PC-3 (cell line): ENCODE measurements around the gene STRAP. TPM values are rescaled to one million over a fixed set of nuclear protein-coding genes. Genes with fewer than 3 reads are reported as not detected.
"Not testable (repeated sequence)": the region's sequence is repeated elsewhere in the genome, so short reads cannot be mapped to it uniquely, and the experiment has no call there.

Experiments used
- ATAC-seq: fragments of 200-7000 bp; cut with Tn5 transposase; 2 replicates; pipeline ENCODE4 v1.9.1; 2020; ENCODE audit warnings: mild to moderate bottlenecking, moderate library complexity
- BruUV-seq: library from RNA; stranded (reverse); fragments of 400-500 nt; replicated peaks from 2 replicates; lab custom pipeline; 2021; lab: Mats Ljungman, UMichigan
- CTCF ChIA-PET: fragments of 300-600 bp; sonication (Branson Sonifier 250); formaldehyde crosslinking; loops from one replicate; lab custom pipeline; 2022; ENCODE audit warnings: antibody characterized with exemption; lab: Charles Lee
- POLR2A ChIA-PET: fragments of 300-600 bp; sonication (Branson Sonifier 250); formaldehyde crosslinking; loops from one replicate; lab custom pipeline; 2022; ENCODE audit warnings: antibody characterized with exemption; ENCODE audit not compliant: unreplicated experiment; lab: Charles Lee
- DNase-seq: peaks from one replicate; pipeline ENCODE4 v3.0.0-alpha.2; 2015
- H2AFZ ChIP-seq: fragments of 300-600 bp; sonication (generic); 2 replicates; pipeline ENCODE4 v1.6.0; 2016; ENCODE audit warnings: antibody characterized with exemption, low read length
- H3F3A ChIP-seq: fragments of 300-600 bp; sonication (generic); one replicate; pipeline ENCODE4 v1.6.0; 2017; ENCODE audit warnings: antibody characterized with exemption, low read length, control low read depth, mild to moderate bottlenecking; ENCODE audit not compliant: unreplicated experiment
- H3K27ac ChIP-seq: fragments of 300-600 bp; sonication (generic); 2 replicates; pipeline ENCODE4 v1.5.1; 2016; ENCODE audit warnings: mild to moderate bottlenecking, low read length
- H3K27me3 ChIP-seq: fragments of 300-600 bp; sonication (generic); 2 replicates; pipeline ENCODE4 v1.6.1; 2016; ENCODE audit warnings: low read length, mixed read lengths
- H3K36me3 ChIP-seq: fragments of 300-600 bp; sonication (generic); 2 replicates; pipeline ENCODE4 v1.6.1; 2016; ENCODE audit warnings: low read depth, mixed run types, low read length, mixed read lengths
- H3K4me1 ChIP-seq: fragments of 300-600 bp; sonication (generic); 2 replicates; pipeline ENCODE4 v1.5.1; 2016; ENCODE audit warnings: low read length; ENCODE audit not compliant: insufficient read depth
- H3K4me2 ChIP-seq: fragments of 300-600 bp; sonication (generic); 2 replicates; pipeline ENCODE4 v1.6.0; 2016; ENCODE audit warnings: low read length
- H3K4me3 ChIP-seq: fragments of 300-600 bp; sonication (generic); 2 replicates; pipeline ENCODE4 v1.5.1; 2016; ENCODE audit warnings: mild to moderate bottlenecking, low read length, mixed read lengths
- H3K79me2 ChIP-seq: fragments of 300-600 bp; sonication (generic); 2 replicates; pipeline ENCODE4 v1.6.1; 2017; ENCODE audit warnings: low read length, mixed read lengths
- H3K9ac ChIP-seq: fragments of 300-600 bp; sonication (generic); 2 replicates; pipeline ENCODE4 v1.6.0; 2016; ENCODE audit warnings: mild to moderate bottlenecking, low read length
- H3K9me2 ChIP-seq: fragments of 300-600 bp; sonication (generic); replicated peaks from 2 replicates; pipeline ENCODE4 v1.6.1; 2016; ENCODE audit warnings: mixed run types, low read length, mixed read lengths
- H3K9me3 ChIP-seq: fragments of 300-600 bp; sonication (generic); 2 replicates; pipeline ENCODE4 v1.6.1; 2016; ENCODE audit warnings: low read length, mixed read lengths
- H4K20me1 ChIP-seq: fragments of 300-600 bp; sonication (generic); 2 replicates; pipeline ENCODE4 v1.6.1; 2016; ENCODE audit warnings: low read length, mixed read lengths
- EZH2 ChIP-seq: fragments of 300-600 bp; sonication (generic); IDR thresholded peaks from one replicate; pipeline ENCODE4 v1.6.1; 2017; ENCODE audit warnings: antibody characterized with exemption, mild to moderate bottlenecking, low read length; ENCODE audit not compliant: unreplicated experiment
- EZH2phosphoT487 ChIP-seq: fragments of 300-600 bp; sonication (generic); IDR thresholded peaks from 2 replicates; pipeline ENCODE4 v1.6.1; 2018; ENCODE audit warnings: mild to moderate bottlenecking, antibody characterized with exemption, low read length, borderline replicate concordance
- intact Hi-C: fragments of 100-400 bp; cut with micrococcal nuclease; formaldehyde crosslinking; loops from 2 replicates; pipeline ENCODE4 v1.9.0; 2023
- total RNA-seq: library from RNA; depleted of rRNA; stranded (reverse); fragments of >200 nt; gene quantifications from 2 replicates; pipeline ENCODE4 v1.2.3, GENCODE V29; 2014; rRNA removed
- TF ChIP-seq, protein P1 (sequence below): fragments of 300-600 bp; sonication (generic); conservative IDR thresholded peaks from 2 replicates; pipeline ENCODE4 v1.5.1; 2017; ENCODE audit warnings: antibody characterized with exemption, low read depth, mild to moderate bottlenecking, low read length

Gene STRAP
- total RNA-seq, 1 experiment from 2014 or later, result 80.4 TPM

DNA sequence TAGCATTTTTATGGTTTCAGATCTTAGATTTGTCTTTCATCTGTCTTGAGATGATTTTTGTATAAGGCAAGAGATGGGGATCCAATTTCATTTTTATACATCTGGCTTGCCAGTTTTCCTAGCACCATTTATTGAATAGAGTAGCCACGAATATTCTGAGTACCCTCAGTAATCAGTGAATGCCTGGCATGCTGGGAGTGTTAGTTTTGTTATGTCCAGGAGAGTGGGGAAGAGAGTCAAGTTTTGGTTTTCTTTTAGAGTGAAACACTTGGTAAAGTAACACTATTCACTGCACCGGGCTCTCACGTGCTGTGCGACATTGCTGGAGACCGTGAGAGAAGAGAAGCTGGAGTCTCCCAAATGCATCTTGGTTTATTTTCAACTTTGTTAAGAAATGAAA, 60.3 kb downstream of the STRAP start:
- ChIA-PET POLR2A (no interaction called here), CTCF (no interaction called here)
- ATAC-seq, result no peak; the same call in 1 of the 2 replicates
- H3K4me1 ChIP-seq, result no peaks in the 10 kb centered on the region
- no peaks in the 10 kb centered on the region for H3F3A ChIP-seq
- no peak overlapping the region for H3K27ac ChIP-seq
- no peak overlapping the region for H3K4me3 ChIP-seq
- no peaks in the 10 kb centered on the region for H3K9me3 ChIP-seq
- intact Hi-C loops, result no loop called here
- H3K36me3 ChIP-seq, result no peaks in the 10 kb centered on the region
- DNase-seq, result no peak
- no peaks in the 10 kb centered on the region for H3K27me3 ChIP-seq
- H3K9me2 ChIP-seq, result no peaks in the 10 kb centered on the region
- H3K9ac ChIP-seq, result no peak overlapping the region
- H4K20me1 ChIP-seq, result no peaks in the 10 kb centered on the region
- H3K4me2 ChIP-seq, result no peak overlapping the region
- BruUV-seq, result no TSS peak
- no peak overlapping the region for H2AFZ ChIP-seq
- H3K79me2 ChIP-seq, result no peaks in the 10 kb centered on the region
- TF ChIP-seq, protein P1, sequence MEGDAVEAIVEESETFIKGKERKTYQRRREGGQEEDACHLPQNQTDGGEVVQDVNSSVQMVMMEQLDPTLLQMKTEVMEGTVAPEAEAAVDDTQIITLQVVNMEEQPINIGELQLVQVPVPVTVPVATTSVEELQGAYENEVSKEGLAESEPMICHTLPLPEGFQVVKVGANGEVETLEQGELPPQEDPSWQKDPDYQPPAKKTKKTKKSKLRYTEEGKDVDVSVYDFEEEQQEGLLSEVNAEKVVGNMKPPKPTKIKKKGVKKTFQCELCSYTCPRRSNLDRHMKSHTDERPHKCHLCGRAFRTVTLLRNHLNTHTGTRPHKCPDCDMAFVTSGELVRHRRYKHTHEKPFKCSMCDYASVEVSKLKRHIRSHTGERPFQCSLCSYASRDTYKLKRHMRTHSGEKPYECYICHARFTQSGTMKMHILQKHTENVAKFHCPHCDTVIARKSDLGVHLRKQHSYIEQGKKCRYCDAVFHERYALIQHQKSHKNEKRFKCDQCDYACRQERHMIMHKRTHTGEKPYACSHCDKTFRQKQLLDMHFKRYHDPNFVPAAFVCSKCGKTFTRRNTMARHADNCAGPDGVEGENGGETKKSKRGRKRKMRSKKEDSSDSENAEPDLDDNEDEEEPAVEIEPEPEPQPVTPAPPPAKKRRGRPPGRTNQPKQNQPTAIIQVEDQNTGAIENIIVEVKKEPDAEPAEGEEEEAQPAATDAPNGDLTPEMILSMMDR, result no peak
- TF ChIP-seq EZH2phosphoT487 (no peak), EZH2 (no peak)

DNA sequence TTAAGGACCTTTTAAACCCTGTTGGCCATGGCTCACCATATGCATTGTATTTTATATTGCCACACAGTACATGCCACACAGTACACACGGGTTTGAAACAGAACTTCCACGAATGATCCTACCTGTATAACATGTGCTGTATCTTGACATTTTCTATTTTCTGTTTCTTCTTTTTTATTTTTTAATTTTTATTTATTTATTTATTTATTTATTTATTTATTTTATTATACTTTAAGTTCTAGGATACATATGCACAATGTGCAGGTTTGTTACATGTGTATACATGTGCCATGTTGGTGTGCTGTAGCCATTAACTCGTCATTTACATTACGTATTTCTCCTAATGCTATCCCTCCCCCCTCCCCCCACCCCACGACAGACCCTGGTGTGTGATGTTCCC, 61.3 kb downstream of the STRAP start:
- H3K9me3 ChIP-seq, H3K4me3 ChIP-seq, intact Hi-C loops, H3K4me2 ChIP-seq, H2AFZ ChIP-seq, H3K36me3 ChIP-seq, H3K79me2 ChIP-seq, H3K9me2 ChIP-seq, CTCF ChIA-PET, H3K9ac ChIP-seq, H3F3A ChIP-seq, H4K20me1 ChIP-seq, H3K4me1 ChIP-seq, H3K27me3 ChIP-seq, H3K27ac ChIP-seq, POLR2A ChIA-PET, ATAC-seq, DNase-seq, BruUV-seq: not testable (repeated sequence)

DNA sequence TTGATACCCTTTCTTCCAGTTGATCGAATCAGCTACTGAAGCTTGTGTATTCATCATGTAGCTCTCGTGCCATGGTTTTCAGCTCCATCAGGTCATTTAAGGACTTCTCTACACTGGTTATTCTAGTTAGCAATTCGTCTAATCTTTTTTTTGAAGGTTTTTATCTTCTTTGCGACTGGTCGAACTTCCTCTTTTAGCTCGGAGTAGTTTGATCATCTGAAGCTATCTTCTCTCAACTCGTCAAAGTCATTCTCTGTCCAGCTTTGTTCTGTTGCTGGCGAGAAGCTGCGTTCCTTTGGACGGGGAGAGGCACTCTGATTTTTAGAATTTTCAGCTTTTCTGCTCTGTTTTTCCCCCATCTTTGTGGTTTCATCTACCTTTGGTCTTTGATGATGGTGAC, 66.3 kb downstream of the STRAP start:
- H3K4me3 ChIP-seq, H3F3A ChIP-seq, DNase-seq, H4K20me1 ChIP-seq, BruUV-seq, H3K27ac ChIP-seq, H3K4me2 ChIP-seq, H3K27me3 ChIP-seq, intact Hi-C loops, H3K4me1 ChIP-seq, H3K36me3 ChIP-seq, H3K9me2 ChIP-seq, H3K79me2 ChIP-seq, CTCF ChIA-PET, ATAC-seq, H3K9me3 ChIP-seq, POLR2A ChIA-PET, H2AFZ ChIP-seq, H3K9ac ChIP-seq: not testable (repeated sequence)

Other genes with a start within 250 kb of the STRAP start
- gene EPS8, start 93.0 kb upstream of the STRAP start, total RNA-seq, result 37.8 and 47.4 TPM in 2 replicates
- 34.6 and 49.4 TPM in 2 replicates for gene DERA, start 28.9 kb downstream of the STRAP start, total RNA-seq